ENCODE measurements around the gene NAB2.
"Not testable (repeated sequence)": the region's sequence is repeated elsewhere in the genome, so short reads cannot be mapped to it uniquely, and the experiment has no call there.

The NAB2 gene, protein sequence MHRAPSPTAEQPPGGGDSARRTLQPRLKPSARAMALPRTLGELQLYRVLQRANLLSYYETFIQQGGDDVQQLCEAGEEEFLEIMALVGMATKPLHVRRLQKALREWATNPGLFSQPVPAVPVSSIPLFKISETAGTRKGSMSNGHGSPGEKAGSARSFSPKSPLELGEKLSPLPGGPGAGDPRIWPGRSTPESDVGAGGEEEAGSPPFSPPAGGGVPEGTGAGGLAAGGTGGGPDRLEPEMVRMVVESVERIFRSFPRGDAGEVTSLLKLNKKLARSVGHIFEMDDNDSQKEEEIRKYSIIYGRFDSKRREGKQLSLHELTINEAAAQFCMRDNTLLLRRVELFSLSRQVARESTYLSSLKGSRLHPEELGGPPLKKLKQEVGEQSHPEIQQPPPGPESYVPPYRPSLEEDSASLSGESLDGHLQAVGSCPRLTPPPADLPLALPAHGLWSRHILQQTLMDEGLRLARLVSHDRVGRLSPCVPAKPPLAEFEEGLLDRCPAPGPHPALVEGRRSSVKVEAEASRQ

DNA sequence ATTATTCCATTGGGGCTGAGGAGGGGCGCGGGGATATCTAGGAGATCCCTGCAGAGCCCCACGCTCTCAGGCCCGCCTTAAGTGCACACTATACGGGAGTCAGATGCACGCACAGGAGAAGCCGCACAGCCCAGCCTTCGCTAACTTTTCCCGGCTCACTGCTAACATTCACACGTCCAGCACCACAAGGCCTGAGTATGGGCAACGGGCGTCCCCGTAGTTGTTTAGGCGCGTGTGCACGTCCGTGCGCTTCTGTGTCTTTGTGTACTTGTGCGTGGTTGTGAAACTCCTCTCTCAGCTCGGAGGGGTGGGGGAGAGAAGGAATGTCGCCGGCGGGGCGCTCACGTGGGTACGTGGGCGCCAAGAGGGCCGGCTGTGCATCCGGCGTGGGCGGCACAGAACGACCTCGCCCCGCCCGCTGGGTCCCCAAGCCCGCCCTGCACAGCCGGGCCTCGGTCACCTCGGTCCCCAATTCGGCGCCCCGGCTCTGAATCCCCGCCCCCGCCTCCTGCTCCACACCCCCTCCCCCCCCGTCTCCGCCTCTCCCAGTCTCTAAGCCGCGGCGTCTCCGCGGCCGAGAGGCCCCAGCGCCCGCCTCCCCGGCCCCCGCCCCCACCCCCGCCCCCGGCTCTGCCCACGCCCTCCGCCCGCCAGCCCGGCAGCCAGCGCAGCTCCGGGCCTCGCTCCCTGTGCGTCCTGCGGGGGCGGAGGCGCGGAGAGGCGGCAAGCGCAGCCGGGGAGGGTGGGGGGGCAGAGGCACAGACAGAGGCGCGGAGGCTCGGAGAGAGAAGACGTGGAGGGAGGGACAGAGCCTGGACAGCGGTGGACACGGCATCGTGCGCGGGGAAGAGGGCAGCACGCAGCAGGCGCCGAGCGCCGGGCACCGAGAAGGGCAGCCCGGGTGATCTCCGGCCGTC lies at the start of gene NAB2:
TSS of gene NAB2 (plus strand) at position 761 of the 917 bp plus-strand sequence. CDS start 158 bp downstream, outside the sequence.
- peak; percentile 94 to 96 for DNase-seq

DNA sequence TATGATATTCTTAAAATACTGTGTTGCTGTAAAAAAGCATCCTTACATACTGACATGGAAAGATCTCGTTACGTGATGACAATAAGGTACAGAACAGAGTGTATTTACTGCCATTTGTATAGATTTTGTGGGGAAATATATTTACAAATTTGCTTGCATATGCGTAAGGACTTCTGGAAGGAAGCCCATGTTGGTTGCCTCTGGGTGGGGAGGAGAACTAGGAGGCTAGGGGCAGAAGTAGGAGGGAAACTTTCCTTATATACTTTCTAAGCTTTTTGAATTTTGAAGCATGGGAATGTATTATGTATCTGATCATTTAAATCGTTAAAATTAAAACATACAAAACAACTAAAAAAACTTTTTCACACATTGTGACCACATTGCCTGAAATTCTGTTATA lies 48.7 kb upstream of the NAB2 start:
- no peak for DNase-seq

DNA sequence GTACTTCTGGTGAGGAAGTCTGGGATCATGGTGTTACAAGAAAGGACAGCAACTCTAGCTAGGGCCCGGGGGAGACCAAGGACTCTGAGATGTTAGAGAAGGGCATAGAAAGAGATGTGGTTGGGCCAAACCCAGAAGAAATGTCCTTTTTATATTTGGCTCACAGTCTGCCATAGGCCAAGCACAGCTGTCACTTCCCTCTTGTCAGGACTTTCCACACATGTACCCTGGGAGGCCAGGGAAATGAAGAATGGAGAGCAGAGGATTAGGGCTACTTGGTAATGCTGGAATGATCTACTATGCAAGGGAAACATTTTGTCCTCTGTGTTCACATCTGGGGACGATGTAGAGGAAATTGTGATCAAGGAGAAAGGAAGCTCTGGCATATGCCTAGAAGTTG lies 48.2 kb upstream of the NAB2 start:
- DNase-seq, result no peak

DNA sequence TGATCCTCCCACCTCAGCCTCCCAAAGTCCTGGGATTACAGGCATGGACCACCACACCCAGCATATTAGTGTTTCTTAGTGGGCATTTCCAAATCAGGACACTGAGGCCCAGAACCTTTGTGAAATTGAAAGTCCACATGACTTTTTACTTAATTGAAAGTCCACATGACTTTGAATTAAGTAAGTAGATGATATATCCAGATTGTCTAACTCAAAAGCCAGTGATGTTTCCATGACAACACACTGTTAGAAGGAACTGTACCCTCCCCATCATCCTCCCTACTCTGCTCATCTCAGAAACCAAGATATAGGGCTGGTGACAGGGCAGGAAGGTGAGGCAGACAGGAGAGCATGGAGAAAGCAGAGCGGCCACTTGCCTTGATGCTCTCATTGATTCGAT lies 46.2 kb upstream of the NAB2 start:
- no peak for DNase-seq

DNA sequence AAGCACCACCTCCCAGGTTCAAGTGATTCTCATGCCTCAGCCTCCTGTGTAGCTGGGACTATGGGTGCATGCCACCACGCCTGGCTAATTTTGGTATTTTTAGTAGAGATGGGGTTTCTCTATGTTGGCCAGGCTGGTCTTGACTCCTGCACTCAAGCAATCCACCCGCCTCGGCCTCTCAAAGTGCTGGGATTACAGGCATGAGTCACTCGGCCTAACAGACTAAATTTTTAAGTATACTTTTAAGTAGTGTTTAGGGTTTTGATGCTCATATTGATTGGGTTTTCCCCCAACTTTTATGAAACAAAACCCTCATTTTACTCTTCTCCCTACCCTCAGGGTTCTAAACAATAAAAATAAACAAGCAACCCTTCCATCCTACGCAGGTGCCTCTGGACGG lies 44.4 kb upstream of the NAB2 start:
- no peak for DNase-seq

DNA sequence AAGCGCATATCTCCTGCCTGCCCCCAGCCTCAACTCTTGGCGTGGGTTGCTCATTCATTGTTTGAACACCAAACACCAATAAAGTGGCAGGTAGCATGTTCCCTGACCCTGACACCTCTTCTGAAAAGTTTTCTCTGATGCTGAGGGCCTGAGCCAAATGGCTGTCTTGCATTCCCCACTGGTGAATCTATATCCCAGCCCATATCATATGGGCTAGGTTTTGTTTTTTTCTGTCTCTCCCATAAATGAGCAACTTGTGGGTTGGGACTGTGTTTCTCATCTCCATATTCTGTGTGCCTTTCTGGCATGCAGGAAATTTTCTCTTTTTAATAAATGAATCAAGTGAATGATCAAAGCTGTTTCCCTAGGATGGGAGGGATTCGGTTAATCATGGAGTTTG lies 44.0 kb upstream of the NAB2 start:
- DNase-seq, result no peak

DNA sequence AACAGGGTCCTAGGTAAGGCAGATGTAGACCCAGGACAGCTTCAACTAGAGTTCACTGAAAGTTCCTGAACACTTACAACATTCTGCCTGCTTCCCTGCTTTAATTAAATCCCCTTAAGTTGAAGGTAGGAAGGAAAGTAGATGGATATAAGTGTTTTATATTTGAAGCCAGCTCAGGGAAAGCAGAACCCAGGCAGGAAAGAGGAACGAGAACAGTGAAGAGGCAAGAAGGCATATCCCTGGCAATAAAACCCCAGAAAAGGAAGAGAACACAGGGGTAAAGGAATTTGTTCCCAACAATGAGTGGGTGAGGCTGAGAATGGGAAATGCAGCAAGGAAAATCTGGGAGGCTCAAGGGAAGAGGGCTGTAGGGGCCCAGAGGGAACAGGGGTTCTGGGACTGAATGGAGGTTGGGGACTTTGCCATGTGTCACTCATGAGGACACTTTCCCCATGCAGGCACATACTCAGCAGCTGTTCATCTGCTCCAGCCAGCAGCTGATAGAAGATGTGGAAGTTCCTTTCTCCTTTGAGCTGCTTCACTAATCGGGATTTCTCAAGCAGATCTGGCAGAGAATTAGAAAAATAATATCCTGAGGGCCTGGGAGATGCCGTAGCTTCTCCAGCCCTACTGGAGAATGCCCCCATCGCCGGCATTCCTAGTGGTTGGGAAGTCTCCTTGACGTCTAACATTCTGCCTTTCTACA lies 42.7 kb upstream of the NAB2 start:
- DNase-seq, result no peak

DNA sequence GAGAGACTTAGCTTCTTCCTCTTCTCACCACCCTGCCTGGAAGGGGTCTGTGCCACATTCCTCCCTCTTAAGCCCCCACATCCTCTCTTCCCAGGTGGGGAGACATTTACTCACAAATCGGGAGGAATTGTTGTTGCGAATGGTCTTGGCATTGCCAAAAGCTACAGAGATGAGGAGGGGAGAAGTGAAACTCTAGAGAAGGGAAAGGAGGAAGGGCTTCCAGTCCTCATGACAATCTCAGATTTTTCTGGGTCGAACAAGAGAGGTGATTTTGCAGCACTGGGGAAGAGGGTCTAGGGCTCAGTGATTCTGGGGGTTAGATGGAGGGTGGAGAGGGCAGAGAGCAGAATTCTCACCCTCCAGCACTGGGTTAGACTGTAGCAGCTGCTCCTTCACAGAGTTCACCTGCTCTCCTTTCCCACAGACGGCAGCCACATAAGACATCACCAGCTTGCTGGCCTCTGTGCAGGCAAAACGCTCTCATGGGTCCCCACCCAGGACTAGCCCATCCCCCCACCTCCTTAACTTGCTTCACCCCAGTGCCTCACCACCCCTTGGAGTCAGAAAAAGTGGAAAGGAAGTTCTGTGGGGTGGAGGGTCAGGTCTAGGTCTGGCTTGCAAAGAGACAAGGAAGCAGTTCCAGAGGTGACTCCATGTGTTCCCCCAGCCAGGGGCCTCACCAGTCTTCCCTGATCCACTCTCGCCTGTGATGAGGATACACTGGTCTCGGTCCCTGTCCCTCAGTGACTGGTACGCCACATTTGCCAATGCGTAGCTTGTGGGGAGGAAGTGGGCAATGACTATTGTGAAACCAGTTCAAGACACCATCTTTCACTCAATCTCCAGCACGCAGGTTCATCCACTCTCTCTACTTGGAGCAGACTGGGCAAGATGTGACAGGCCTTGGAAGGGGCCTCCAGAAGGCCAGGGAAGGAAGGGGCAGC lies 41.7 kb upstream of the NAB2 start:
- DNase-seq, result peak; percentile 41 to 46

DNA sequence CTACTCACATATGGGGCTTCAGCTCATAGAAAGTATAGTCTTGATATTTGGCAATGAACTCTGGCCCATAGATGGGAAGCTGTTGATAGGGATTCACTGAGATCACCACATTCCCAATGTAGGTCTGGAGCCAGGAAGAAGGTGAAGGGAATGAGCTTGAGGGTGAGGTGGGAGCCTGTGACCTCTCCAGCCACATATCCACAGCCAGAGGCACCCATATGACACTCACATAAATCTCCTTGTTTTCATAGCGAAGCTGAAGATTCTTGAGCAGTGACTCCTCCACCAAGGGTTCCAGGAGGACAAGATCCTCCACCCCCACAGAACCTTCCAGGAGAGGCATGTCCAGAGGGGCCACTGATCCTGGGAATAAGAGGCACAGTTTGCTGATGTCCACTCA lies 40.9 kb upstream of the NAB2 start:
- DNase-seq, result no peak

DNA sequence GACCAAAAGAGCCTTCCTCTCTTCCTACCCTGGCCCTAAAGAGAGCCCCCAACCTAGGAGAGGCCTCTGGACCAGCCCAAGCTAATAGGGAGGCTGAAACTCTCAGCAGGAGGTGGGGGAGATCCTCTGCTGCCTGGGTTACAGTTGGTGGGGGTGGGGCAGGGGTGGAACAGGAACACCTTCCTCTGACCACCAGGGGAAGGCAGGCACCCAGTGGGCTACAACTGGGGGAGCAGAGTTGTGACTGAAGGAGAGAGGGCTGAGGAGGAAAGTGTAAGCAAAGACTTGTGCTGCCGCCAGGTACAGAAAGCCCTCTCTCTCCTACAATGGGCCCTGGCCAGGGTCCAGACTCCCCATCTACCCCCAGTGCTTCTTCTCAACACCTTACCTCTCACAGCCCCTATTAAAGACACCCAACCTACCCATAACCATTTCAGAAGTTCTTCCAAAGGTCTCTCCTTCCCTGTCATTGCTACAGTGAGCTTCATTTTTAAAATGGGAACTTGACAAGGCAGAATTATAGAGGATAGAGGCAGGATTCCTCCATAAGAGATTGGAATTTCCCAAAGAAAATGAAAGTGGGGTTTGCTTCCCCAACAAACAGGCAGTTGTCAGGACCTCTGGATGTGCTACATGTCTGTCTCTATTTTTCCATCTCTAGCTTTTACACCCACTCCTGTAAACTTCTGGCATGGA lies 40.3 kb upstream of the NAB2 start:
- DNase-seq, result no peak

DNA sequence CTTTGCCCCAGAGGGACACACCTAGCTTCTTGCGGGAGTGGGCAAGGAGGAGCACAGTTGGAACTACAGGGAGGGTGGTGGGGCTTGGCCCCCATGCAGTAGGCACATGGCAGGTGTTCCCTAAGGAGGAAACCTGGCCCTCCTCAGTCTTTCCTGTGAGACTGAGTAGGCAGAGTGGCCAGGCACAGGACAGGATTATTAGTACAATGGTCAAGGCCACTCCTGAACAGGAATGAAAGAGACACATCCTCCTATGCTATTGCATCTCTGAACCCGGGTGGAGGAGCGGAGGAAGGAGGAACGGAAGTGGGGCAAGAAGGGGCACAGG lies 39.8 kb upstream of the NAB2 start:
- DNase-seq, result no peak

DNA sequence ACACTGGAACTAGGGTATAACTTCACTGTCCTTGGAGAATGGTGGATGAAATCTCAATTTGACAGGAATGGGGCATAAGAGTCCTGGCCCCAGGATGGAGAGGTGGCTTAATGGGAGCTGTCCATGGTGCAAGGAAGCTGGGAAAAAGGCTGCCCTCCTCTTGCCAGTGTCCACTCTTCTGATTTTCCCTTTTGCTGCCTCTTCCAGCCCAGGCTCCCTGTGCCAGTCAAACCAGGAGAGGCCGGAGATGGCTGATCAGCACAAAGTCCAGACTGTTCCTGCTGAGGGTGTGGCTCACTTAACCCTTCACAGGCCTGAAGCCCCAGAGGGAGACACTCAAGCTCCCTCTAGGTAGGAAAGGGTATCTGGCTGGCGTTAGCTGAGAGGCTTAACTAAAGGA lies 39.0 kb upstream of the NAB2 start, which contains the start of gene MYO1A:
TSS of gene MYO1A (minus strand) at position 240 of the 400 bp plus-strand sequence. CDS start 1,806 bp downstream, outside the sequence.
- DNase-seq, result no peak

DNA sequence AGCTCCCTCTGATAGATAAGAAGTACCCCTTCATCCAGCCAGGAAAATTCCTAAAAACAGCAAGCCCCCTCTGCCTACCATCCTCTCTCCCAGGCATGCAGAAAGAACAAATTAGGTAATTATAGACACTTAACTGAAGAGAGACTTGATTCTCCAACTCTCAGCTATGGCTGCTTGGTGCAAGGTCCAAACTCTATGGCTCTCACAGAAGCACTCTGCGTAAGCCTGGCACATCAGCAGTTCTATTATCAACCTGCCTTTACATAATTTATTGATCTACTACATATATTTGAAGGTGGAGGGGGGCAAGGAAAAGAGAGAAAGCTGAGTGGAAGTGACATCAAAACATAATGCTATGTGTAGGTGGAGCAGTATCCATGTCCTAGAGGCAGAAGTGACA lies 37.9 kb upstream of the NAB2 start:
- no peak for DNase-seq

DNA sequence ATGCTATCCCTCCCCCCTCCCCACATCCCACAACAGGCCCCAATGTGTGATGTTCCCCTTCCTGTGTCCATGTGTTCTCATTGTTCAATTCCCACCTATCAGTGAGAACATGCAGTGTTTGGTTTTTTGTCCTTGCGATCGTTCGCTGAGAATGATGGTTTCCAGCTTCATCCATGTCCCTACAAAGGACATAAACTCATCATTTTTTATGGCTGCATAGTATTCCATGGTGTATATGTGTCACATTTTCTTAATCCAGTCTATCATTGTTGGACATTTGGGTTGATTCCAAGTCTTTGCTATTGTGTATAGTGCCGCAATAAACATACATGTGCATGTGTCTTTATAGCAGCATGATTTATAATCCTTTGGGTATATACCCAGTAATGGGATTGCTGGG lies 35.8 kb upstream of the NAB2 start:
- not testable (repeated sequence) for DNase-seq

DNA sequence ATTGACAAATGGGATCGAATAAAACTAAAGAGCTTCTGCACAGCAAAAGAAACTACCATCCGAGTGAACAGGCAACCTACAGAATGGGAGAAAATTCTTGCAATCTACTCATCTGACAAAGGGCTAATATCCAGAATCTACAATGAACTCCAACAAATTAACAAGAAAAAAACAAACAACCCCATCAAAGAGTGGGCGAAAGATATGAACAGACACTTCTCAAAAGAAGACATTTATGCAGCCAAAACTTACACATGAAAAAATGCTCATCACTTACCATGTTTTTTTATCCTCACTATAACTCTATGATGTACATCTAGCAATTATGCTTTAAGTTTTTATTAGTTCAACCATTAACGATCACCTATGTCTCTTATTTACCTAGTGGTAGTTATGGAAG lies 35.0 kb upstream of the NAB2 start:
- DNase-seq, result not testable (repeated sequence)

DNA sequence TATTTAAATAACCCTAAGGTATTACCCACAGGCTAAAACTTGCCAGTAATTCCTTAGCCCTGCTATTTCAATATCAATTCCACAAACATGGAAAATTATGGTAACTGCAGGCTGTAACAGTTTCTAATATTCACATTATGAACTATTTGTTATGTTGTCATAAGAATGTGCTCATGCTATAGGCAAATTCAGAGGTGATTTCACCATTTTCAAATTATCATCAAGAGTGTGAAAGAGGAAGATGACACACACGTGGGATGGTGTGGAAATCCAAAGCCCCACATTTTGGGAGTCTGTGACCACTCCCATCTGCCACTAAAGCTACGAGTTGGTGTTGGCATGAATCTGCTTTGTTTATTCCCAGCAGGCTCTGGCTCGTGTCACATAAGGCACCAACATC lies 33.1 kb upstream of the NAB2 start:
- peak in 1 of 2 donors; percentile 45 for DNase-seq

DNA sequence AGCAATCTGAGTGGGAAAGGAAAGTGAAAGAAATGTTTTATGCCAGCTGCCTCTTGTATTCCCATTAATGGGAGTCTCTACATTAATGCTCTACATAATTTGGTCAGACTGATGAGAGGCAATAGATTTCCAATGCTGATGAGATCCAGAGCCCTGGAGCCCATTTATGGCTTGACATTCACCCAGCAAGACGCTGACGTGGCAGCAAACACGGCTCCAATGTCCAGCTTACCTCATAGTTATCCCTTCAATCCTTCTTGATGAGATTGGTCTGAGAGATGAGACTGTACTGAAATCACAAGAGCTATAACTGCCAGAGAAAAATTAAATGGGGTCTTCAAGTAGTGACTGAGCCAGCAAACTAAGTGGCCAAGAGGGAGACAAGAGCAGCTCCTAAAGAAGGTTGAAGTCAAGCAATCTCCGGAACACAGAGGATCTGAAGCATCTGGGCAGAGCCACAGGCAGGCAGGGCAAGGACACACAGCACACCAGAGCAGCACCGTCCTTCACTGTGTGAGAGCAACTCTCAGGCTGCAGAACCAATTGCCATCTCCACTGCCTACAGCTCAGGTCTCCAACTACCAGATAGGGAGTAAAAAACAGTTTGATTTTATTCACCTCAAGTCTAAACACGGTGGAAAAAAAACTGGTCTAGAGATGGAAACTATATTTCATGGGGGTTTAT lies 31.7 kb upstream of the NAB2 start:
- DNase-seq, result no peak

DNA sequence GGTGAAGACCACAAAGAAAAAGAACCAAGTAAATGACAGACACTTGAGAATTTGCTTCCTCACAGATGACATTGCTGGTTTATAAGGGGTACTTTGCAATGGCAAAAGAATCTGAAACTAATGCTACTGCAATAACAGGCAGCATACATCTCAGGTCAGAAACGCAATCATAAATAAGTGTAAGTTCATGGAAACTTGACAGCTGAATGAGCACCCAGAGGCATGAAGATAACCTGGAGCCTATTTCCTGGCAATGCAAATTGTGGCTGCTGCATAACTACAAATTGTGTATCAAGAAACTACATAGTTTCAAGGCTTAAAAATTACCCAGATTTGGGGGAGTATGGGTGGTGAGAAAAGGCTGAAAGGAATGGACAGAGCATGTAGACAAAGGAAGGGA lies 30.5 kb upstream of the NAB2 start:
- DNase-seq, result no peak

DNA sequence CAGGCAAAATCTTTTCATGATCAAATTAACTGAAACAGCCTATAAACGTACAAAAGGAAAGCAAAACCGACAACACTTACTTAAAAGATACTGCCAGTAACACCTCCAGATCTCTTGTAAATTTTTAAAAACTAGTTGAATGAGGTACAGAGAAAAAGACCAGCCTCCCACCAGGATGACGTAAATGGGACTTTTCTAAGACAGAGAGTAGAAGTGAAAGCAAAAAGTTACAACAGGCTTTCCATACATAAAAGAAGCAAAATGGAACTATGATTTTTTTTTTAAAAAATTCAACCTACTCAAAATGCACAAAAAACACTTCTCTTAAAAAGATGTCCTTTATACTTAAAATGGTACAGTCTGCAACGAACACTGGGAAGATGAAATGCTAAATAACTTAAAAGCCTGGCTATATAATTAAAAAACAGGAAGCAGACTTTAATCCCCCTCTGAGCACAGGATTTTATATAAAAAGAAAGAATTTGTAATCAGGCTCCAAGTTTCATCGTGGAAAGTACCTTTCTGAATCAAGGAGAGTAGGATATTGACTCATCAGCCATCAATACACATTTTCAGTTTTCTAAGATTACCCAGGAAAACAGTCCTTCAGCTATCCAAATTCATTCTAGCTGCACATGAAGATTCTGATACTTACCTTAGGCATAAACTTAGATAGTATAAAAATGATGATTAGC lies 24.8 kb upstream of the NAB2 start:
- peak; percentile 64 to 85 for DNase-seq

DNA sequence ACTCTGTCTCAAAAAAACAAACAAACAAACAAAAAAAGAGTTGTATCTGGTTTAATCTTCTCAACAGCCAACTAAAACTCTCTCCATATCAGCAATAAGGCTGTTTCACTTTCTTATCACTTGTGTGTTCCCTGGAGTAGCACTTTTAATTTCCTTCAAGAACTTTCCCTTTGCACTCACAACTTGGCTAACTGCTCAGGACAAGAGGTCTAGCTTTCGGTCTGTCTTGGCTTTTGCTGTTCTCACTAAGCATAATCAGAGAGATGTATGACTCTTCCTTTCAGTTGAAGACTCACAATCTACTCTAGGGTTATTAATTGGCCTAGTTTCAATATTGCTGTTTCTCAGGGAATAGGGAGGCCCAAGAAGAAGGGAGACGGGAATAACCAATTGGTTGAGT lies 22.7 kb upstream of the NAB2 start:
- DNase-seq, result no peak

Data from CD4-positive, alpha-beta T cell treated with Interleukin-1 beta for 1 hour (primary cell).